Kidney (tissue), 14 donors: Measurements from ENCODE around the gene MPO. TPM values are rescaled to one million over a fixed set of nuclear protein-coding genes. Genes with fewer than 3 reads are reported as not detected.
A peak's percentile ranks its signal among the peaks of the same experiment; 100 is the strongest.

ENCODE experiments used
- DNase-seq, 5 donors: peaks; one replicate each; pipeline ENCODE4 v3.0.0-alpha.2; 2013 to 2020
- FAIRE-seq: peaks from 2 replicates; lab custom pipeline; 2012; peaks lifted over from hg19 to GRCh38; lab: Jason Lieb, UNC
- H3K27ac ChIP-seq, 2 donors: one replicate each; pipeline ENCODE4 v1.7.0; 2013; ENCODE audit warnings: low read depth in 2 of 2, low read length in 2 of 2, inconsistent platforms in 1 of 2
- H3K27me3 ChIP-seq: one replicate; pipeline ENCODE4 v1.7.1; 2013; ENCODE audit warnings: low read length, inconsistent platforms; ENCODE audit not compliant: control insufficient read depth, insufficient read depth
- H3K36me3 ChIP-seq, 3 donors: one replicate each; pipeline versions ENCODE4 v1.7.0 to v1.7.1; 2013; ENCODE audit warnings: low read length in 3 of 3, control low read depth in 1 of 3, inconsistent platforms in 1 of 3; ENCODE audit not compliant: insufficient read depth in 3 of 3, control insufficient read depth in 2 of 3
- H3K4me1 ChIP-seq, 3 donors: one replicate each; pipeline versions ENCODE4 v1.7.0 to v1.7.1; 2013; ENCODE audit warnings: low read length in 3 of 3, inconsistent platforms in 1 of 3, low read depth in 1 of 3; ENCODE audit not compliant: control insufficient read depth in 2 of 3, insufficient read depth in 2 of 3
- H3K4me3 ChIP-seq, 3 donors: one replicate each; pipeline versions ENCODE4 v1.7.0 to v1.8.1; 2013; ENCODE audit warnings: low read length in 3 of 3, control low read depth in 1 of 3, inconsistent platforms in 1 of 3
- H3K9ac ChIP-seq, 3 donors: one replicate each; pipeline versions ENCODE4 v1.7.0 to v1.7.1; 2013; ENCODE audit warnings: low read length in 3 of 3, control low read depth in 1 of 3, inconsistent platforms in 1 of 3
- H3K9me3 ChIP-seq, 3 donors: one replicate each; pipeline versions ENCODE4 v1.7.0 to v1.7.1; 2013; ENCODE audit warnings: low read length in 3 of 3, control low read depth in 1 of 3, inconsistent platforms in 1 of 3; ENCODE audit not compliant: control insufficient read depth in 2 of 3, insufficient read depth in 1 of 3
- CTCF ChIP-seq: IDR thresholded peaks from 3 replicates; pipeline ENCODE4 v1.5.1; 2012; ENCODE audit warnings: mild to moderate bottlenecking, moderate library complexity, borderline replicate concordance; ENCODE audit not compliant: insufficient read depth; ENCODE audit errors: extremely low read depth
- intact Hi-C: fragments of 100-400 bp; cut with DNase I; formaldehyde crosslinking; loops from one replicate; pipeline ENCODE4 v1.11.1; 2022
- polyA plus RNA-seq: library from polyadenylated mRNA; stranded (reverse); fragments of 350-450 nt; fragmentation: Illumina TruSeq; extraction: RNeasy Lipid Tissue Mini Kit (QIAGEN cat#74804); gene quantifications from one replicate; pipeline ENCODE4 v1.2.3, GENCODE V29; 2014; ENCODE audit warnings: low read depth, low replicate concordance; ENCODE audit not compliant: insufficient read depth
- total RNA-seq: library from RNA; stranded (reverse); fragmentation: NEBNext Ultra II Directional; extraction: Animal tissue kit (Norgen Biotek cat#: 25700); gene quantifications from one replicate; pipeline ENCODE4 v1.2.1, GENCODE V29; 2021
- donor health status: control.
- donor health status: control.
- donor health status: control.
- donor health status: control.
- donor health status: control.
- donor health status: DM: yes; HTN: yes; CAD: no.
- donor health status: Normal renal cell carcinoma (clear cell type).

The MPO gene
- total and polyA plus RNA-seq, 2 donors from 2014 or later = 0.47 TPM; not detected in 1

- H3K27ac ChIP-seq = no peak overlapping the region
- H3K9me3 ChIP-seq = no peaks in the 10 kb centered on the region
- no peak for TF ChIP-seq CTCF
- FAIRE-seq = no peak
- H3K27me3 ChIP-seq = no peaks in the 10 kb centered on the region
- H3K9ac ChIP-seq = no peak overlapping the region
- H3K36me3 ChIP-seq = peaks cover 0 to 4% (median 3%) of the 10 kb centered on the region in 3 donors
- H3K4me3 ChIP-seq = no peak overlapping the region
- DNase-seq = peak in 2 of 5 donors; percentile 27 to 71
- H3K4me1 ChIP-seq = no peaks in the 10 kb centered on the region
- intact Hi-C loops = no loop called here
Observed at GRCh38 chr17:58319173-58320162, 38.7 kb upstream of the MPO start.

GRCh38 chr17:58318627-58319172, 38.0 kb upstream of the MPO start:
- Histone ChIP-seq H3K4me1 (no peaks in the 10 kb centered on the region), H3K27ac (no peak overlapping the region), H3K36me3 (peaks cover 0 to 4% (median 3%) of the 10 kb centered on the region in 3 donors), H3K27me3 (no peaks in the 10 kb centered on the region), H3K9me3 (no peaks in the 10 kb centered on the region), H3K9ac (no peak overlapping the region), H3K4me3 (no peak overlapping the region)
- TF ChIP-seq CTCF = no peak
- intact Hi-C loops = no loop called here
- DNase-seq = peak in 1 of 5 donors; percentile 27
- no peak for FAIRE-seq

DNA sequence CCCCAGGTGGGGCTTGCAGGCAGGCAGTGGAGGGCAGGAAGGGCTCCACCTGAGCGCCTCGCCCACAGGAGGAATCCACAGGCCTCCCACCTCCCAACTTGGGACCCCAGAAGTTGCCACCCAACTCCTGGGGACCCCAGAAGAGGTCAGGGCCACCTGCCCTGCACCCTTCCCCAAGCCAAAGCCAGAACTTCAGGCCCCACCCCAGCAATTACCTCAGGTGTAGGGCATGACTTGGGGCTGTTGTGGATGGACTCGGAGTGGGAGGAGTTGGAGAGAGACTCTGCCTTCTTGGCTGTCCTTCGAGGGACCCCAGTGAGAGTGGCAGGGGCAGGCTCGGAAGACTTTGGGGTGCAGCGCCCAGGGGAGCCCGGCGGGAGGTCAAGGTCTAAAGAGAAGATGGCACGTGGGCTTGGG, 37.3 kb upstream of the MPO start:
- peak in 2 of 5 donors; percentile 29 to 63 for DNase-seq
- Histone ChIP-seq H3K27ac (no peak overlapping the region), H3K9ac (no peak overlapping the region), H3K27me3 (no peaks in the 10 kb centered on the region), H3K9me3 (no peaks in the 10 kb centered on the region), H3K4me1 (no peaks in the 10 kb centered on the region), H3K4me3 (no peak overlapping the region), H3K36me3 (peaks cover 0 to 4% (median 3%) of the 10 kb centered on the region in 3 donors)
- TF ChIP-seq CTCF = no peak
- no peak for FAIRE-seq
- intact Hi-C loops = no loop called here
